Ishikawa (cell line): ENCODE data around the gene TM9SF2.
A peak's percentile ranks its signal among the peaks of the same experiment; 100 is the strongest.

Experiments
- CEBPB ChIP-seq: IDR thresholded peaks from 2 replicates; pipeline ENCODE4 v1.6.1; 2012
- CREB1 ChIP-seq: IDR thresholded peaks from 2 replicates; pipeline ENCODE4 v1.6.1; 2012; ENCODE audit warnings: low read depth
- EGR1 ChIP-seq: IDR thresholded peaks from 2 replicates; pipeline ENCODE4 v1.6.1; 2012
- EP300 ChIP-seq: IDR thresholded peaks from 2 replicates; pipeline ENCODE4 v1.6.1; 2012; ENCODE audit warnings: borderline replicate concordance
- FOXM1 ChIP-seq: IDR thresholded peaks from 2 replicates; pipeline ENCODE4 v1.6.1; 2012; ENCODE audit warnings: low read depth, borderline replicate concordance
- NFIC ChIP-seq: IDR thresholded peaks from 2 replicates; pipeline ENCODE4 v1.6.1; 2012
- RAD21 ChIP-seq: IDR thresholded peaks from 2 replicates; pipeline ENCODE4 v1.6.1; 2012; ENCODE audit warnings: low read depth
- TAF1 ChIP-seq: IDR thresholded peaks from 2 replicates; pipeline ENCODE4 v1.6.1; 2012; ENCODE audit warnings: low read depth, mild to moderate bottlenecking
- TCF12 ChIP-seq: IDR thresholded peaks from 2 replicates; pipeline ENCODE4 v1.6.1; 2012; ENCODE audit warnings: low read depth
- TEAD4 ChIP-seq: IDR thresholded peaks from 2 replicates; pipeline ENCODE4 v1.6.1; 2012
- YY1 ChIP-seq: IDR thresholded peaks from 2 replicates; pipeline ENCODE4 v1.6.1; 2012; ENCODE audit warnings: low read depth
- ZBTB7A ChIP-seq: IDR thresholded peaks from 2 replicates; pipeline ENCODE4 v1.6.1; 2012; ENCODE audit warnings: low read depth
- TF ChIP-seq, protein P1 (sequence below): IDR thresholded peaks from 2 replicates; pipeline ENCODE4 v1.6.1; 2012
- TF ChIP-seq, protein P2 (sequence below): IDR thresholded peaks from 2 replicates; pipeline ENCODE4 v1.6.1; 2012
- TF ChIP-seq, protein P3 (sequence below): IDR thresholded peaks from 2 replicates; pipeline ENCODE4 v1.6.1; 2012; ENCODE audit warnings: low read depth, mild to moderate bottlenecking

TM9SF2 gene

DNA sequence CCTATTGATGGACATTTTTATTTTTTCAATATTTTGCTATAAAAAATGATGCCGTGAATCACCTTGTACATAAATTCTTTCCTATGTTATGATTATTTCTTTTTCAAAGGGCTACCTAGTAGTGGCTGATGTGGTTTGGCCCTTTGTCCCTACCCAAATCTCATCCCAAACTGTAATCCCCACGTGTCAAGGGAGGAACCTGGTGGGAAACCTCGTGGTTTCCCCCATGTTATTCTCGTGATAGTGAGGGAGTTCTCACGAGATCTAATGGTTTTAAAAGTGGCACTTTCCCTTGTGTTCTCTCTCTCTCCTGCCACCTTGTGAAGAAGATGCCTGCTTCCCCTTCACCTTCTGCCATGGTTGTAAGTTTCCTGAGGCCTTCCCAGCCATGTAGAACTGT, 94.9 kb downstream of the TM9SF2 start:
- TF ChIP-seq RAD21 (no peak), TAF1 (no peak), TCF12 (no peak), CEBPB (no peak), CREB1 (no peak), NFIC (no peak), YY1 (no peak)
- TF ChIP-seq, protein P1, sequence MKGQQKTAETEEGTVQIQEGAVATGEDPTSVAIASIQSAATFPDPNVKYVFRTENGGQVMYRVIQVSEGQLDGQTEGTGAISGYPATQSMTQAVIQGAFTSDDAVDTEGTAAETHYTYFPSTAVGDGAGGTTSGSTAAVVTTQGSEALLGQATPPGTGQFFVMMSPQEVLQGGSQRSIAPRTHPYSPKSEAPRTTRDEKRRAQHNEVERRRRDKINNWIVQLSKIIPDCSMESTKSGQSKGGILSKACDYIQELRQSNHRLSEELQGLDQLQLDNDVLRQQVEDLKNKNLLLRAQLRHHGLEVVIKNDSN, result no peak
- TF ChIP-seq, protein P2, sequence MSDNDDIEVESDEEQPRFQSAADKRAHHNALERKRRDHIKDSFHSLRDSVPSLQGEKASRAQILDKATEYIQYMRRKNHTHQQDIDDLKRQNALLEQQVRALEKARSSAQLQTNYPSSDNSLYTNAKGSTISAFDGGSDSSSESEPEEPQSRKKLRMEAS, result no peak

DNA sequence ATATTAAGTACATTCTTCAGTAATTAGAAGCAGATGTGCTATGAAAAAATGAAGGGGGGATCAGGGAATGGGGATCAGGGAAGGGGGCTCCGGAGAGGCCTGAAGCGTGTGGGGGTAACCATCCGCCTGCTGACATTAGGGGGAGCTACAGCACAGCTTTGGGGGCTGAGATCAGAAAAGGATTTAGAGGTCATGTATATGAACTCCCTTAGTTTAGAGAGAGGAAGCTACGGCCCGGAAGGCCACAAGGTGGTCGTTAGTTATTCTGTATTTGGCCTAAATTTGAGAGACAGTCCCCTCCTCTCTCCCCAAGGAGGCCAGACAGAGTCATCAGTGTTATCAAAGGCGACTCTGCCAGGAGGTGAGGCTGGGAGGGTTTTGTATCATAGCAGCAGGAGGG, 99.0 kb downstream of the TM9SF2 start:
- TF ChIP-seq CREB1, result no peak
- no peak for TF ChIP-seq FOXM1
- TF ChIP-seq RAD21, result peak; percentile 54

DNA sequence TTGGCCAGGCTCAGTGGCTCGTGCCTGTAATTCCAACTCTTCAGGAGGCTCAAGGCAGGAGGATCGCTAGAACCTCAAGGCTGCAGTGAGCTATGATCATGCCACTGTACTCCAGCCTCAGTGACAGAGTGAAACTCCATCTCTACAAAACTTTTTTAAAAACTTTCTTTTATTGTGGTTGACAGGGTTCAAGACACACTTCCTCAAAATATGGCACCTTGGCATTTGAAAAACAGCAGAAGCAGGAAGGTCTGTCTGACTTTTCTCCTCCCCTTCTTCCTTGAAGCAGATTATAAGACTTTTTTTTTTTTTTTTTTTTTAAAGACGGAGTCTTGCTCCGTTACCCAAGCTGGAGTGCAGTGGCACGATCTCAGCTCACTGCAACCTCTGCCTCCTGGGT, 100.3 kb downstream of the TM9SF2 start:
- no peak for TF ChIP-seq NFIC
- TF ChIP-seq FOXM1, result no peak
- TF ChIP-seq, protein P3, sequence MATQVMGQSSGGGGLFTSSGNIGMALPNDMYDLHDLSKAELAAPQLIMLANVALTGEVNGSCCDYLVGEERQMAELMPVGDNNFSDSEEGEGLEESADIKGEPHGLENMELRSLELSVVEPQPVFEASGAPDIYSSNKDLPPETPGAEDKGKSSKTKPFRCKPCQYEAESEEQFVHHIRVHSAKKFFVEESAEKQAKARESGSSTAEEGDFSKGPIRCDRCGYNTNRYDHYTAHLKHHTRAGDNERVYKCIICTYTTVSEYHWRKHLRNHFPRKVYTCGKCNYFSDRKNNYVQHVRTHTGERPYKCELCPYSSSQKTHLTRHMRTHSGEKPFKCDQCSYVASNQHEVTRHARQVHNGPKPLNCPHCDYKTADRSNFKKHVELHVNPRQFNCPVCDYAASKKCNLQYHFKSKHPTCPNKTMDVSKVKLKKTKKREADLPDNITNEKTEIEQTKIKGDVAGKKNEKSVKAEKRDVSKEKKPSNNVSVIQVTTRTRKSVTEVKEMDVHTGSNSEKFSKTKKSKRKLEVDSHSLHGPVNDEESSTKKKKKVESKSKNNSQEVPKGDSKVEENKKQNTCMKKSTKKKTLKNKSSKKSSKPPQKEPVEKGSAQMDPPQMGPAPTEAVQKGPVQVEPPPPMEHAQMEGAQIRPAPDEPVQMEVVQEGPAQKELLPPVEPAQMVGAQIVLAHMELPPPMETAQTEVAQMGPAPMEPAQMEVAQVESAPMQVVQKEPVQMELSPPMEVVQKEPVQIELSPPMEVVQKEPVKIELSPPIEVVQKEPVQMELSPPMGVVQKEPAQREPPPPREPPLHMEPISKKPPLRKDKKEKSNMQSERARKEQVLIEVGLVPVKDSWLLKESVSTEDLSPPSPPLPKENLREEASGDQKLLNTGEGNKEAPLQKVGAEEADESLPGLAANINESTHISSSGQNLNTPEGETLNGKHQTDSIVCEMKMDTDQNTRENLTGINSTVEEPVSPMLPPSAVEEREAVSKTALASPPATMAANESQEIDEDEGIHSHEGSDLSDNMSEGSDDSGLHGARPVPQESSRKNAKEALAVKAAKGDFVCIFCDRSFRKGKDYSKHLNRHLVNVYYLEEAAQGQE, result no peak
- TF ChIP-seq, protein P2, result no peak
- no peak for TF ChIP-seq CEBPB
- TF ChIP-seq RAD21, result no peak
- TF ChIP-seq ZBTB7A, result no peak
- no peak for TF ChIP-seq TAF1
- TF ChIP-seq EP300, result no peak

DNA sequence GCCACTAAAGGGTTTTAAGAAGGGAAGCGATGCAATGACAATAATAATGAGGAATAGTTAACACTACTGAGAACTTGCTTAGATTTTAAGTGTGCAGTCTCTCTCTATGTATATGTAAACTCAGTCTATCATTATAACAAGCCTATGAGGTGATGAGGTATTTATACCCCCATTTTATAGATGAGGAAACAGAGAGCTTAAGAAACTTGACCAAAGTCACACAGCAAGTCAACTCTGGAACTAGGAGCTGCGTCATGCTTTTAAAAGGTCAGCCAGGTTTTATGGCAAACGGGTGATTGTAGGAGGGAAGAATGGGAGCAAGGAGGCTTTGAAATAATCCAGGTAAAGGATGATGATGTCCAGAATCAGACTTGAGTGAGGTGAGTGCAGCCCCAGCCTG, 103.4 kb downstream of the TM9SF2 start:
- TF ChIP-seq, protein P2, result no peak
- no peak for TF ChIP-seq YY1
- no peak for TF ChIP-seq RAD21
- TF ChIP-seq EGR1, result no peak
- TF ChIP-seq FOXM1, result no peak
- no peak for TF ChIP-seq ZBTB7A
- no peak for TF ChIP-seq NFIC
- no peak for TF ChIP-seq CREB1
- no peak for TF ChIP-seq TCF12
- TF ChIP-seq, protein P1, result no peak
- TF ChIP-seq TAF1, result no peak
- TF ChIP-seq CEBPB, result no peak
- TF ChIP-seq EP300, result no peak
- TF ChIP-seq, protein P3, result no peak
- TF ChIP-seq TEAD4, result no peak

DNA sequence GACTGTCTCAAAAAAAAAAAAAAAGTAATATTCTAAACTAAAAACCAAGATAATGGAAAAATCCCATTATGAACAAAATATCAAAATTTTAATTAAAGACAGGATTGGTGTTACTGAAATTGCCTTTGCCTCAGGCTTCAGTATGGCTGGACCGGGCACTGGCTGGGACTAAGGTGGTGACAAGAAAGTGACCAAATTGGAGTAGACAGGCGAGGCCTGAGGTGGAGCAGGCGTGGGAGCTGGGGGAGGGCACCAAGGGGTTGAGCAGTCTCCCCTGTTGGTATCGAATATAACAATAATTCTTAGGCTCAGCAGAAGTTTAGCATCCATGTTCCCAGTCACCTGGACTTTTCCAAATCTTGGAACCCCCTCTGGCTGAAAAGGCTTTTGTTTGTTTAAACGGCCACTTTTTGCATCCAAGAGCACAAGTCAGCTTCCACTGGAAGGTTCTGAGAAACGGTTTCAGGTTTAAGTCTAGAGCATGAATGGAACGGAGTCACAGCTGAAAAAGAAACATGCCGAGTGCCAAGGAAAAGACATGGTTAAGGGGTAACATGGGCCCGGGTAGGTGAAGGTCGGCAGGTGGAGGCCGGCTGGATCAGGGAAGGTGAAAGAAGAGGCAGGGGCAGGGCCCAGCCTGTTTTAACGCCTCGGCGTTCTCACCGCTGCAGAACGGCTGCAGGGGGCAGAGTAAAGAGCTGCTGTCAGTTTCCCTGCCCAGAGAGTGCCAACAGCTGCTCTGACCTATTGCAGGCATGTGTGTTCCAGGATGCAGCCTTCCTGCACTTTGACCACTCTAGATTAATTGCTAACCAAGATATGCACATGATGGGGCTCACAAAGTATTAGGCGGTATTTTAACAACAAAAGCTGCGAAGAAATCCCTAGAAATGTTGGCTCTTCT, 104.4 kb downstream of the TM9SF2 start:
- TF ChIP-seq TAF1 (no peak), TEAD4 (no peak), CREB1 (no peak), YY1 (no peak)
- TF ChIP-seq, protein P1, result no peak
